Hepatocyte (in vitro differentiated cells): ENCODE results near the gene RNF151.

Experiments
- CTCF ChIP-seq: fragments of 200-600 bp; sonication (generic); IDR thresholded peaks from 2 replicates; pipeline ENCODE4 v1.5.1; 2016; ENCODE audit warnings: antibody characterized with exemption, mild to moderate bottlenecking; ENCODE audit not compliant: poor library complexity
- EZH2phosphoT487 ChIP-seq: fragments of 200-600 bp; sonication (generic); IDR thresholded peaks from one replicate; pipeline ENCODE4 v1.6.1; 2018; ENCODE audit warnings: antibody characterized with exemption, mild to moderate bottlenecking, low read depth, moderate library complexity; ENCODE audit not compliant: unreplicated experiment, severe bottlenecking

GRCh38 chr16:1930338-1930720 is 36.3 kb upstream of the RNF151 start:
- TF ChIP-seq CTCF (no peak), EZH2phosphoT487 (no peak)
